DMS53 (cell line): Measurements from ENCODE around the gene SBK3.
"Not testable (repeated sequence)": the region's sequence is repeated elsewhere in the genome, so short reads cannot be mapped to it uniquely, and the experiment has no call there.

Experiments used
- DNase-seq: peaks from one replicate; lab custom pipeline; 2025; lab: John Stamatoyannopoulos, UW

Gene SBK3

DNA sequence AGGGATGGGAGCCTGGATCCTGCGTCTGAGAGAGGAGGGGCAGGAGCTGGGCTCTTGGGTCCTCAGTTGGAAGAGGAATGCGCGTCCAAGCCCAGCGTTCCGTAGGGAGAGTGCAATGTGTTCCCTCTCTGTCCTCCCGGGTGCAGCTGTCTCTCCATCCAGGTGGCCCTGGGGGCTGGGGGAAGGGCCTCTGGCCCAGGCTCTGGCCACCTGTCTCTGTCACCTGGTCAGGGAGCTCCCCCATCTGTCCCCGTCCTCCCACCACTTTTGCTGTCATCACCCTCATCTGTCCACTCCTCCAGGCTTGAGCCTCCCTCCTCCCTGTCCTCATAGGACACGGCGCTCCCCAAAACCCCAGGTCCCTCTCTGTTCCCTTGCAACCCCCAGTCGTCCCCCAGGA is 4.7 kb downstream of the SBK3 start:
- peak; percentile 70 for DNase-seq

DNA sequence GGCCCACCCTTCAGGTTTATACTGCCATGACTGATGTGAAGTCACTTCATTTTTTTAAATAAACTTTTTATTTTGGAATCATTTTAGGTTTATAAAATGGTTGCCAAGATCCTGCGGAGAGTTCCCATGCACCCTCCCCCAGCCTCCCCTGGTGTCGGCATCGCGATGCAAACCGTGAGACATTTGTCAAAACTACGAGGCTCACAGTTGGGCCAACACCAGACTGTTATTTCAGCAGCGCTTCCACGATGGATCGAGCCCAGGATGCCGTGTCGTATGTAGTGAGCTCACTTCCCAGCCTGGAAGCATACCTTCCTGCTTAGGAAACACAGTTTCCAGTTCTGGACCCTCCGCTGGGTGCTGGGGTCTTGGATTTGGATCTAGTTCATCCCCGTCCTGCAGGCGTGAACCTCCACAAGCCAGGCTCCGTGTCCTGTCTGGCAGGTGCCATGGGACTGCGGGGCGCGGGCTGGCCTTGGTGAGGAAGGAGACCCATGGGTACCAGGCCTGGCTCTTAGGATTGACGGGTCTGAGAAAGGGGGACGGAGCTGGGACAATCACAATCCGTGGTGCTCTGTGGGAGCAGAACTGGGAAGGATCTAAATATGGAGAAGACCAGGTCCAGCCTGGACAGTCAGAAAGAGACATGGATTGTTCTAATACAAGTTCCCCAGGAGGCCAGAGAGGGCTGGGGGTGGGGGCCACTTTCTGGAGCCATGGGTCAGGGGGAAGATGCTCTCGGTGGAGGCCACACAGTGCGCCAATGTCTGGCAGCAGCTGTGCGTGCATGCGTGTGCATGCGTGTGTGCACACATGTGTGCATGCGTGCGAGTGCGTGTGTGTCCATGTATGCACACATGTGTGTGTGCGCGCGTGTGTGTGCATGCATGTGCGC is 6.0 kb downstream of the SBK3 start:
- DNase-seq = no peak

DNA sequence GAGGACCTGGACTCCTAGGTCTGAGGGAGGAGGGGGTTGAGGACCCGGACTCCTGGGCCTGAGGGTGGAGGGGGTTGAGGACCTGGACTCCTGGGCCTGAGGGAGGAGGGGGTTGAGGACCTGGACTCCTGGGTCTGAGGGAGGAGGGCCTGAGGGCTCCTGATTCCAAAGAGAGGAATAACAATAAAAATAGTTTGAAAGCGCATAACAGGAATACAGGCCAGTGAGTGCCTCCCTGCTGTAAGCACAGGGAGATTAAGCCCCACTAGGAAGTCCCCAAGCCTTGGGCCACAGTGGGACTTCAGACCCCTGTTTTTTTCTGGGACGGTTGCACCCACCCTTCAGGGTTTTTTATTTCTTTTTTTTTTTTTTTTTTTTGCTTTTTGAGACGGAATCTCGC is 7.2 kb downstream of the SBK3 start:
- DNase-seq = no peak

DNA sequence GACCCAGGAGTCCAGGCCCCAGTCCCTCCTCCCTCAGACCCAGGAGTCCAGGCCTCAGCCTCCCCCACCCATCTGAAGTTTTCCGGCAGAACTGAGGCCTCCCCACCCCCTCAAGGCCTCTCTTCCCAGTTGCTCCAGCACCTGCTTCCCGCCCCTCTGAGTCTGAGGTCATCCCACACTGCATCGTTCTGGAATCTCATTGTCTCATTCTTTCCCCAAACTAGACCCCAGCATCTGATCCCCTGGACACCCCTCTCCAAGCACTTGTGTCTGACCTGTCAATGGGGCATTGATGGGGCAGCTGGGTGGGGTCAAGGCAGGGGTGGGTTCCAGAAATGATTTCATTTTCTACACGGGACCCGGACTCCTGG is 7.6 kb downstream of the SBK3 start:
- peak; percentile 44 for DNase-seq

DNA sequence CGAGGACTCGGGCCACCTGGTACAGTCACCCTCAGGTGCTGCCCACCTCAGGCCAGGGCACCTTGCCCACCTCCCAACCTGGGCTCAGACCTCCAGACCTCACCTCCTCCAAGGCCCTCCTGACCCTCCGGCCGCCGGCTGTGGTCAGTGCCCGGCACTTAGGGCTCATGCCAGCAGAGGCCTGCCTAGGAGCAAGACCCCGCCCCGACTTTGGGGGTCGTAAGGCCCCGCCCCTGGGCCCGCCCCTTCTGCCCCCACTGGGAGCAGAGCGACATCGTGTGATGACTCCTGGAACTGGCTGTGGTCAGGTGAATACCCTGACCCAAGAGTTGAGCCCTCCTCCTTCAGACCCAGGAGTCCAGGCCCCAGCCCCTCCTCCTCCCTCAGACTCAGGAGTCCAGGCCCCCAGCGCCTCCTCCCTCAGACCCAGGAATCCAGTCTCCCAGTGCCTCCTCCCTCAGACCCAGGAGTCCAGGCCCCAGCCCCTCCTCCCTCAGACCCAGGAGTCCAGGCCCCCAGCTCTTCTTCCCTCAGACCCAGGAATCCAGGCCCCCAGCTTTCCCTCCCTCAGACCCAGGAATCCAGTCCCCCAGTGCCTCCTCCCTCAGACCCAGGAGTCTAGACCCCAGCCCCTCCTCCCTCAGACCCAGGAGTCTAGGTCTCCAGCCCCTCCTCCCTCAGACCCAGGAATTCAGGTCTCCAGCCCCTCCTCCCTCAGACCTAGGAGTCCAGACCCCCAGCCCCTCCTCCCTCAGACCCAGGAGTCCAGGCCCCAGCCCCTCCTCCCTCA is 8.2 kb downstream of the SBK3 start, which contains the start of gene SBK2:
Gene SBK2 (minus strand): TSS at position 183 of the 790 bp plus-strand sequence. CDS start 839 bp downstream, outside the sequence.
- no peak for DNase-seq

DNA sequence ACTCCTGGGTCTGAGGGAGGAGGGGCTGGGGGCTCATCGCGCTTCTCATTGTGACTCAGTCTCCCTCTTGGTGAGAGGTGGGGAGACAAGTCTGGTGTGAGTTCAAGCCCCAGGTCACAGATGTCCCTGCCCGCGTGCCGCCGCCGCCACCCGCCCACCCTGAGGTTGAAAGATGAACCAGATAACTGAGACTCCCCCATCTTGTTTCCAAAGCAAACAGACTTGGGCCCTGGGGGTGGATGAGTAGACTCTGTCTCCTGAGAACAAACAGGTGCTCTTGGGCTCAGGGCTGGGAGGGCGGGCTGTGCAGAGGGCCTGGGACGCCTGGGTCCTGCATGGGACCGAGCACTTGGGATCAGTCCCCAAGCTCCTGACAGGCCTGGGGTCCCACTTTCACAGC is 9.0 kb downstream of the SBK3 start:
- DNase-seq = no peak

DNA sequence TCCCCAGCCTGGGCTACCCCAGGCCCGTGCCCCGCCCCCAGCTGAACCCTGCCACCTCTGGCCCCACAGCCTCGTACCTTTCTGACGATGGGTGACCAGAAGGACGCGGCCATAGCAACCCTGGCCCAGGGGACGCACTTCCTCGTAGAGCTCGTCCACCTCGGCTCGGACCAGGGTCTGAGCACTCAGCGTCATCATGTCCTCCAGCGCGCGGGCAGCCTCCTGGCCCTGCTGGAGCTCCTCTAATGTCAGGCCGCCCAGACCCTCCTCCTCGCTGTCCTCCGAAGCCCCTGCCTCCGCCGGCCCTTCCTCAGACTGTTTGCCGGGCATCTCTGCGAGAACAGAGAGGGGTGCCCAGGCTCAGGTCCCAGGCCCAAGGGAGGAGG is 9.4 kb downstream of the SBK3 start:
- DNase-seq = no peak

DNA sequence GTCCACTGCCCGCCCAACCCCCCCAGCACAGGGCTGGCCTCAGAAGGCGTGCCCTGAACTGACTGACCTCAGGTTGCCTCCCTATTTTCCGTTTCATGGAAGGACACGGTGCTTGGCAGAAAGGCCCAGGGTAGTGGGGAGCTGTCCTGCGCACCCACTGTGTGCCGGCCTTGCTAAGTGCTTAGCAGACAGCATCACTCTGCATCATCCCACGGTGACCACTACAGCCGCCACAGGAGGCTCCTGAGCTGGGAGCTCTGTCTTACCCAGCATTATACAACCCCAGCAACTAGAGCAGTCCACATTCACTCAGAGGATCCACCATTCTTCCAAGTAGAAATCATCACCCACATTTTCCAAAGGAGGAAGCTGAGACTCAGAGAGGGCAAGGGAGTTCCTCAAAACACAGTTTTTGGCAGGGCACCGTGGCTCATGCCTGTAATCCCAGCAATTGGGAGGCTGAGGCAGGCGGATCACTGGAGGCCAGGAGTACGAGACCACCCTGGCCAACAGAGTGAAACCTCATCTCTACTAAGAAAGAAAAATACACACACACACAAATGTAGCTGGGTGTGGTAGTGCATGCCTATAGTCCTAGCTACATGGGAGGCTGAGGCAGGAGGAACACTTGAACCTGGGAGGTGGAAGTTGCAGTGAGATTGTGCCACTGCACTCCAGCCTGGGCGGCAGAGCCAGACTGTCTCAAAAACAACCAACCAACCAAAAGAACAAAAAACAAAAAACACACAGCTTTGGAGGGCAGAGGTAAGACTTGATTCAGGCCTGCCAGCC is 10.0 kb downstream of the SBK3 start:
- DNase-seq = no peak

DNA sequence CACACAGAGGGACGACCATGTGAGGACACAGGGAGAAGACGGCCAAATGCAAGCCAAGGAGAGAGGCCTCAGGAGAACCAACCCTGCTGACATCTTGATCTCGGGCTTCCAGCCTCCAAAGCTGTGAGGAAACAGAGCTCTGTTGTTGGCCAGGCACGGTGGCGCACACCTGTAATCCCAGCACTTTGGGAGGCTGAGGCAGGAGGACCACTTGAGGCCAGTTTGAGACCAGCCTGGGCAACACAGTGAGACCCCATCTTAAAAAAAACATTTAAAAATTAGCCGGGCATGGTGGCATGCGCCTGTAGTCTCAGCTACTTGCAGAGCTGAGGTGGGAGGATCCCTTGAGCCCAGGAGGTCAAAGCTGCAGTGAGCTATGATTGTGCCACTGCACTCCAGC is 11.1 kb downstream of the SBK3 start:
- not testable (repeated sequence) for DNase-seq

DNA sequence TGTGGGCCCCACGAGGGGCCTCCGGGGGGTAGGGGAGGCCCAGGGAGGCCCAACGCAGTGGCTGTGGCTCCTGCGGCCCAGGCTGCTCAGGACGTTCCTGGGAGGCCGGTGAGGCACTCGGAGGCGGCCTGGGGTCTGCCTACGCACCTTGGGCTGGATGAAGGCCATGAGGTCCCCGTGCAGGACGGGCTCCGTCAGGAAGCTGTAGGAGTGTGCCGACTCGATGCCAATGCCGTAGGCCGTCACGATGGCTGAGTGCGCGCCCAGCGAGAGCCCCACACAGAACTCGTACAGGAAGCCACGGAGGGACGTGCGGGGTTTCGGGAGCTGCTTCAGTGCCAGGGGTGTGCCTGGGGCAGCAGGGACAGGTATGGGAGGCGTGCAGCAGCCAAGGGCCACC is 14.3 kb downstream of the SBK3 start:
- no peak for DNase-seq

DNA sequence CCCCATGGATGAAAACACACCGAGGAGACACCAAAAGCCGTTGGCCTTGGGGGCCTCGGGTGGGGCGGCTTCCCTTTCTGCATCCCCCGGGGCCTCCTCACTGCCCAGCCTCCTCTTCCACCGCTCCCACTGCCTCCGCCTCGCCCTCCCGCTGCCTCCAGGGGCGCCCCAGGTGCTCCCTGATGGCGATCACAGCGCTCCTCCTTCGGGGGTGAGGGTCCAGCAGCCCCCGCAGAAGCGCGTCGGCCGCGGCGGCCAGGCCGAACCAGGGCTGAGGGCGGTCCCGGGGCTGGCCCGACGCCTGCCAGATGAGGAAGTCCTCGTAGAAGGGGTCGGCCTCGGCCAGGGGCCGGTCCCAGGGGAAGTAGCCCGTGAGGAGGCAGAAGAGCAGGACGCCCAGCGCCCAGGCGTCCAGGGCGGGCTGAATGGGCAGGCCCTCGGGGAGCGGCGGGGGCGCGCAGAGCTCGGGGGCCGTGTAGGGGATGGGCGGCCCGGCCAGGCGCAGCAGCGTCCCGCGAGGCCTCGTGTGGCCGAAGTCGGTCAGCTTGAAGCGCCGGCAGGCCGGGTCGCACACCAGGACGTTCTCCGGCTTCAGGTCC is 15.6 kb downstream of the SBK3 start:
- DNase-seq = no peak

DNA sequence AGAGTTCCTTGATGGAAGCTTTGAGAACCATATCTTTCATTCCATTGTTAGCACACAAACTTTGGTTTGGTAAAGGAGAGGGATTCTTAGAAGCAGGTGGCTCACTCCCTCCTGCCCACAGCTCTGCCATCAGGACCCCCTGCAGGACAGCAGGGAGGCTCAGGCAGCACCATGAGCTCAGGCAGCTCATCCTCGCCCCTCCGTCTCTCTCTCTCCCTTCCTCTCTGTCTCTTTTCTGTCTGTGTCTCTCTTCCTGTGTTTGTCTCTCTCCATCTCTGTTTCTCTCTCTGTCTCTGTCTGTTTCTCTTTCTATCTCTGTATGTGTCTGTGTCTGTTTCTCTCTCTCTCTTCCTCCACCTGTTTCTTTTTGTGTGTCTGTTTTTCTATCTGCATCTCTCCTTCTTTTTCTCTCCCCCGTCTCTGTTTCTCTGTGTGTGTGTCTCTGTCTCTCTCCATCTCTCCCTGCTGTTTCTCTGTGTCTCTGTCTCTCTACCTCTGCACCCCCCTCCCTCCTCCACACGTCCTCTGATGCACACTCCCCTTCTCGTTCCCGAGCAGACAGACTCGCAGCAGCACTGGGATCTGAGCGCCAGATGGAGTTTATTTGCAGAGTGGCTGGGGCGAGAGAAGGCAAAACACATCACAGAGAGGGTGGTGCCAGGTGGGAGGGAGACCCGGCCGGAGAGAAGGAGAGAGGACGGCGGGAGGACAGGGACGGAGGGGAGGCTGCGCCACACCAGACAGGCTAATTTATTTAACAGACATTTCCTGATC is 17.1 kb downstream of the SBK3 start:
- peak; percentile 95 for DNase-seq

DNA sequence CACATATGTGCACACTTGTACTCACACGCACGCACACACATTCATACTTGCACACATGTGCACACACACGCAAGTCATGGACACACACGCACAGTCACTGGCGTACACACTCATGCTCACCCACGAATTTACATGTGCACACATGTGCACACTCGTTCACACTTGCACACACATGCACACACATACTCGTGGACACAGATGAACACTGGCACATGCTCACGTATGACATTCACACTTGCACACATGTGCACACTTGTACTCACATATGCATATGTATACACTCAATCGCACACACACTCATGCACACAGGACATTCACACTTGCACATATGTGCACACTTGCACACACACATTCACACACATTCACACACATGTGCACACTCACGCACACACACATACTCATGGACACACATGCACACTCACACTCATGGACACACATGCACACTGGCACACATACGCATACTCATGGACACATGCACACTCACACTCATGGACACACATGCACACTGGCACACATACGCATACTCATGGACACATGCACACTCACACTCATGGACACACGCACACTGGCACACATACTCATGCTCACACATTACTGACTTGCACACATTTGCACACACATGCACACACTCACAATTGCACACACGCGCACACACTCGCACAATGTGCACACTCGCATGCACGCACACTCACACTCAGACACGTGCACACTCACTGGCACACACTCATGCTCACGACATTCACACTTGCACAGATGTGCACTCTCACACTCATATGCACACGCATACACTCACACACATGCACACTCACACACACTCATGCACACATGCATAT is 17.9 kb downstream of the SBK3 start:
- DNase-seq = no peak

DNA sequence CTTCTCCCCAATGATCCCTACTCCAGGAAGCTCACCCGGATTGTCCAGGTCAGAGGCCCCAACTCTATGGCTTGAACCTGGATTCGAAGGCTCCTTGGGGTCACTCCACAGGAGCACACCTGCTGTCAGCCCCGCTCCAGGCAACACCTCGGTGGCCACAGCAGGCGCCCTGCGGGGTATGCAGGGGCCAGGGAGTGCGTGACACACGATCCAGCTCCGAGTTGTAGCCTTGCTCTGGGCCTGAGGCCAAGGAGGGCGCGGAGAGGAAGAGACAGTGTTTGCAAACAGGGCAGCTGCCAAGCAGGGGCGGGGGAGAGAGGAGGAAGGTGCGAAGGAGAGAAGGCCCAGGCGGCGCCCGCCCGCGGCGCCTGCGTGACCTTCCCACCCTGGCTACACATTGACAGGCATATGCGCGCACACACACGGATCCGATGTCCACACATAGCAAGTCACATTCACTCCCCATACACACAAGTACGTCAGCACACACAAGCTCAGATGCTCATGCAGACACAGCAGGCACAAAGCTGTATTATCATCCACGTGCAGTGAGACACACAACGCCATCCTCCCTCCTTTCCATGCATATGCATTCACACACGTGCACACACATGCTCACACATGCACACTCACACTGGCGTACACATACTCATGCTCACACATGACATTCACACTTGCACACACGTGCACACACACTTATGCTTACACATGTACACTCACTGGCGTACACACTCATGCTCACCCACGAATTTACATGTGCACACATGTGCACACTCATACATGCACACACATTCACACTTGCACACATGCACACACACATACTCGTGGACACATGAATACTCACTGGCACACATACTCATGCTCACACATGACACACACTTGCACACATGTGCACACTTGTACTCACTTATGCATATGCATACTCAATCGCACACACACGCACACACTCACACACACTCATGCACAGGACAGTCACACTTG is 18.8 kb downstream of the SBK3 start:
- DNase-seq = peak; percentile 96

DNA sequence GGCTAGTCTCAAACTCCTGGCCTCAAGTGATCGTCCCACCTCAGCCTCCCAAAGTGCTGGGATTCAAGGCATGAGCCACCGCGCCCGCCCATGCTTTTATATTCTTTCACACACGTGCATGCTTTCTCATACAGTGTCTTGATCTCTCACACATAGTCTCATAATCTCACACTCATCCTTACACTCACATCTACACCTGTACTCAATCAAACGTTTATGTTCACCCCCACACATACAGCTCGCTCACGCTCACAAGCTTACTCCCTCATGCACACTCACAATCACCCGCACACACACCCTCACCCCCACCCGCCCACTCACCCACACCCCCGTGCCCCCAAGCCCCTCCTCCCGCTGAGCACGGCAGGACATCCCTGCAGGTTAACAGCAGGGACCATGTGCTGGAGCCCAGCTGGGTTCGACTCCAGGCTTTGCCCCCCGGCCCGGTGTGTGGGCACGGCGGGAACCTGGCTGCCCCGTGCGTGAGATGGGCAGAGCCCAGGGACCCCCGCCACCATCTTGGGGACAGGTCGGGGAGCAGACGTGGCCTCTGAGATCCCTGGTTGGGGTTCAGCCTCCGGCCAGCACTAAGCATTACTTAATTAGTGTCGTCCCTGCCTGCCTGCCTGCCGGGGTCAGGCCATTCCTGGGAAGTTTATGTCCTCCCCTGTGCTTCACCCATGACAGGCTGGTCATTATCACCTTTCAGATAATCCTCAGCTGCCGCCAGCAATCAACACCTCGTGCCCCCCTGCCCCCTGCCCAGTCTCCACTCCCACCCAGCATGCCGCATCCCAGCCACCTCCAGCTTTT is 19.8 kb downstream of the SBK3 start:
- peak; percentile 43 for DNase-seq

DNA sequence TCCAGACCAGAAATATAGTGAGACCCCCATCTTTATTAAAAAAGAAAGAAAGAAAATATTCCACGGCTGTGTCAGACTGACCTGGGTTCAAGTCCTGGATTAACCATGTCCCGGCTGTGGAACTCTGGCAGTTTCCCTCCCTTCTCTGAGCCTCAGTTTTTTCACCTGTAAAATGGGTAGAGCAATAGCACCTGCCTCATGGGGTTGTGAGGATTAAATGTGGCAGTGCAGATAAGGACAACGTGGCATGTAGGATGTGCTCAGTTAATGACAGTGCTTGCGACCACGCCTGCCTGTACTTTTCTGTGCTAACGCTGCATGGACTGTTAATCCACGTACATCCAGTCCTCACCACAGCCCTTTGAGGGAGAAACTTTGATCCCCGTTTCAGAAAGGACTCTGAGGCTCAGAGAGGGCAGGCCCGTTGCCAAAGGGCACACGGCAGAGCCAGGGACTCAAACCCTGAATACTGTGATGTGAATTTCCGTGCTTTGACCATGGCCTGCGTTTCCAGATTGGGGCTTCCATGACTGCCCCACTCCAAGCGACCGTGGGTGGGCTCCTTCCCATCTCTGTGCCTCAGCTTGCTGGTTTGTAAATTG is 24.6 kb downstream of the SBK3 start:
- no peak for DNase-seq

DNA sequence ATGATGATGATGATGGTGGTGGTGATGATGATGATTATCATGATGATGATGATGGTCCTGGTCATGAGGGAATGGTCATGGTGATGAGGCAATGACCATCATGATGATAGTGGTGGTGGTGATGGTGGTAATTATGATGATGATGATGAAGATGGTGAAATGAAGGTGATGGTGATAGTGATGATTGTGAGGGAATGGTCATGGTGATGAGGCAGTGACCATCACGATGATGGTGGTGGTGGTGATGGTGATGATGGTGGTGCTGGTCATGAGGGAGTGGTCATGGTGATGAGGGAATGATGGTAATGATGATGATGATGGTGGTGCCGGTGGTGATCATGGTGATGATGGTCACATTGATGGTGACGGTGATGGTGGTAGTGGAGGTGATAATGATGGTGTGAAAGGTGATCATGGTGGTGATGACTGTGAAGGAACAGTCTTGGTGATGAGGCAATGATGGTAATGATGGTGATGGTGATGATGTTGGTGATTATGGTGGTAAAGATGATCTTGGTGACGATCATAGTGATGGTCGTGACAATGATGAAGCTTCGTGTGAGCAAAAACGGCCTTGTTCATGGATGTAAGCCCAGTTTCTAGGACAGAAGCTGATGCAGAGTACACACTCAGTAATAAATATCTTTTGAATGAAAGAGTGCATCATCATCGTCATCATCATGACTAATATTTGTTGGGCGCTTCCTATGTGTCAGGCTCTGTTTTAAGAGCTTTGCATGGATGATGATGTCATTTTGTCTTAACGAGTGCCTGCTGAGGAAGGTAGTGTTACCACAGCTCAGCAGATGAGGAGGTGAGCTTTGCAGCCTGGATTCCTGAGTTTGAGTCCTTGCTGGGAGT is 25.7 kb downstream of the SBK3 start:
- DNase-seq = peak; percentile 89
